GM19043 (cell line): ENCODE results near the gene SLC35F4.
"Not testable (repeated sequence)": the region's sequence is repeated elsewhere in the genome, so short reads cannot be mapped to it uniquely, and the experiment has no call there.

Experiments used
- ATAC-seq: cut with Tn5 transposase; IDR thresholded peaks from one replicate; pipeline ENCODE4 v1.9.1; 2021; ENCODE audit warnings: low read depth; ENCODE audit not compliant: unreplicated experiment

Gene SLC35F4

DNA sequence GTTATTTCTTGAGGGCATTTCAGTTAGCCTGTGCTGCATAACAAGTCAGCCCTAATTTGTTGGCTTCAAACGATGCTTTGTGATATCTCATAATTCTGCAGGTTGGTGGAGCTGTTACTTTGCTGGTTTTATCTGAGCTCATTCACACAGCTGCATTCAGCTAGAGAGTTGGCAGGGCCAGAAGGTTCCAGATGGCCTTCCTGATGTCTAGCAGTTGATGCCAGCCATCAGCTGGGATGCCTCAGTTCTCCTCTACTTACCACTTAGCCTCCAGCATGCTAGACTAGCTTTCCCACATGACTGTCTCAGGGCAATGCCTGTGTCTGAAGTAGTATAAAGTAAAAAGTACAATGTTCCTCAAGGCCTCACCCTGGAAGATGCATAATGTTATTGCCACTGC lies 130.6 kb downstream of the SLC35F4 start:
- no peak for ATAC-seq

DNA sequence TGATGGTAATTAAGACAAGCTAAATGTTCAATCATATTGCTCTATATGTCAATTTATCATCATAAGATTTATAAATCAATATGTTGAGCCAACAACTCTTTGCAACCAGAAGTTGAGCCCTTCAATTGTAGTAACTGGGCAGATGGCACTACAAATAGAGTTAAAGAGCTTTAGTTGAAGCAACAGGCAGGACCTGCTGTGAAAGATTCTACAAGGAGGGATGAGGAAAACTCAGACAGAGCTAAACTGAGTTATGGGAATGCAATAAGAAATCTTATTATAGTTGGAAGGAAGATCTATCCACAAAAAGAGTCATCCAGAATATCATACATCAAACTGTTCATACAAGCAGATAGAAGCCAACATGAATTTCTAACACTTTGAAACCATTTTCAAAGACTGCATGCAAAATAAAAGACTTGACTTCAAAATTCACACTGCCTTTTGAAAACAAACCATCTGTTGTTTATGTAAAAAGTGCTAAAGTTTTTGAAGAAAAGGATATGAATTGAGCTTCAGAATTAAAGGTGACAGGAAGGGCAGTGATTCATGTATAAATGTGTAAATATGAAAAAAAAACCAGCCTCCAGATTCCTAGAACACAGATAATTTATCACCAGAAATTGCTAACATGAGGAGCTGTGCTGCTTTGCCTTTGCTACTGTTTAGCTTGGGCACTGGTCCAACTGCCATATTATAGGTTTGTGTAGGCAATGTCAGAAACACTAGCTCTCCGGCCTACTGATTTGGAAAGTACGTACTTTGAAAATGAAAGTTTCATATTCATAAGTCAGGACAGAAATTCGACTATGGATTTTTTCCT lies 133.2 kb downstream of the SLC35F4 start:
- no peak for ATAC-seq

DNA sequence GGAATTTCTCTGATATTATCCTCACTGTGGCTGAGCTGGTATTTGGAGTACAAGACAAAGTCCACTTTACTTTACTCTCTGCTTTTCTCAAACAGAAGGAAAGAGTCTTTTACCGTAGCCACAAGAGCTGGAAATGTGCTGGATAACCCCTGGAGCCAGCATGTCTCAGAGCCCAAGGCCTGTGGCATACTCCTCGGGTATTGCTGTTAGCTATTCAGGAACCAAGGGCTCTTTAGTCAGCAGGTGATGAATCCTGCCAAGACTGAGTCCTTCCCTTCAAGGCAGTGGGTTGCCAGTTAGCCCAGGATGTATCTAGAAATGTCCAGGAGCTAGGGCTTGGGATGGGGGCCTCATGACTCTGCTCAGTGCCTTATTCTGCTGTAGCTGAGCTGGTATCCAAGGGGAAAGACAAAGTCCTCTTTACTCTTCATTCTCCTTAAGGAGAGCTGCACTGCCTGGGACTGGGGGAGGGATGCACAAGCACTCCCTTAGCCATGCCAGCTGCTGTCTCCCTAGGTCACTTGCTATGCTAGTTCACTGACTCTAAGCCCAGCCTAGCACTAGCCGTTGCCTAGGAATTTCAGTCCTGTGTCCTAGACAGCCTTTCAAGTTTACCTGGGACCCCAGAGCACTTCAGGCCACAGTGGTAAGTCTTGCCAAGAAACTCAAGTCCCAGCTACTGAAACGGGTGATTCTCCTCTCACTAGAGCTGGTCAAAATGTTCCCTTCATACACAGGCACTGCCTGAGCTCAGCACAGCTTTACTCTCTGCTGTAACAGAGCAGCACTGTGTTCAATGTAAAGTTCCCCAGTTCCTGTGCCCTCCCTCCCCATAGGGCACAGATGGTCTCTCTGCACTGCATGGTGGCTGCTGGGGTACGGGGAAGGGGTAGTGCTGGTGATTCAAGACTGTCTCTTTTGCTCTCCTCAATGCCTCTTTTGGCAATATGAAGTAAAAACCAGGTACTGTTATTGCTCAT lies 136.4 kb downstream of the SLC35F4 start:
- ATAC-seq: no peak

DNA sequence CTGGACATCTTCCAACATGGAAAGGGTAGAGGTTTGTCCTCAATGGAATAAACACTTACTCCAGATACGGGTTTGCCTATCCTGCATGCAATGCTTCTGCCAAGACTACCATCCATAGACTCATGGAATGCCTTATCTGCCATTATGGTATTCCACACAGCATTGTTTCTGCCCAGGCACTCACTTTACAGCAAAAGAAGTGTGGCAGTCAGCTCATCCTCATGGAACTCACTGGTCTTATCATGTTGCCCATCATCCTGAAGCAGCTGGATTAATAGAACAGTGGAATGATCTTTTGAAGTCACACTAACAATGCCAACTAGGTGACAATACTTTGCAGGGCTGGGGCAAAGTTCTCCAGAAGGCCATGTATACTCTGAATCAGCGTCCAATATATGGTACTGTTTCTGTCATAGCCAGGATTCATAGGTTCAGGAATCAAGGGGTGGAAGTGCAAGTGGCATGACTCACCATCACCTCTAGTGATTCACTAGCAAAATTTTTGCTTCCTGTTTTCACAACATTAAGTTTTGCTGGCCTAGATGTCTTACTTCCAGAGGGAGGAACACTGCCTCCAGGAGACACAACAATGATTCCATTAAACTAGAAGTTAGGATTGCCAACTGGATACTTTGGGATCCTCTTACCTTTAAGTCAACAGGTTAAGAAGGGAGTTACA lies 140.4 kb downstream of the SLC35F4 start:
- ATAC-seq: no peak

DNA sequence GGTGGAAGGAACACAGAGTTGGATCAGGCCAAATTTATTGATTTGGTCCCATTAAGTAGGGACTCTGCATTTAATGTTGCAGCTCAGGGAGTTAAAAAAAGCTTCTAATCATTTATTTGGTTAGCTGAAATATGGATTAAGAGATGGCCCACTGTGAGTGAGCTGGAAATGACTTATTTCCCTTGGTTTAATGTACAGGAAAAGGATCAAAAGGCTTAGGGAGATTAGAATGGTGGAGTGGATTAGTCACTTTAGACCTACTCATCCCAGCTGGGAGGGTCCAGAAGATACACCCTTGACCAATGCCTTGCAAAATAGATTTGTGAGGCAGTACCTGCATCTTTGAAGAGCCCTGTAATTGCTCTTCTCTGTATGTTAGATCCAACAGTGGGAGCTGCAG lies 143.8 kb downstream of the SLC35F4 start:
- not testable (repeated sequence) for ATAC-seq

DNA sequence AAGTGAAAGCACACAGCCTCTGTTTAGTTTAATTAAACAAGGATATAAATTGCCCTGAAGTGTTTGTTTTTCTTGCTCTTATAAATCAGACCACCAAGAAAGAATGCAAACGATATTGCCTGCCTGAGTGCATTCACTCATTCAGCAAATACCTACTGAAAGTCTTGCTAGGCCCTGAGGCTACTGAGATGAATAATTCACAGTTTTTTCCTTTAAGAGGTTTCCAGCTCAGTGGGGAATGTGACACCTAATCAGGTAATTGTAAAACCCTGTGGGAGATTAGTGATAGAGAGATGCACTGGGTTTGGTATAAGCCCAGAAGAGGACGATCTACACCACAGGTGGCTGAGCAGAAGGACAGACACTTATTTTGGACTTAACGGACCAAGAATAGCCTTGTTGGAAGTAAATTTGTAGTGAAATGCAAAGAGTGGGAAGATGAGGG lies 151.4 kb downstream of the SLC35F4 start:
- no peak for ATAC-seq

DNA sequence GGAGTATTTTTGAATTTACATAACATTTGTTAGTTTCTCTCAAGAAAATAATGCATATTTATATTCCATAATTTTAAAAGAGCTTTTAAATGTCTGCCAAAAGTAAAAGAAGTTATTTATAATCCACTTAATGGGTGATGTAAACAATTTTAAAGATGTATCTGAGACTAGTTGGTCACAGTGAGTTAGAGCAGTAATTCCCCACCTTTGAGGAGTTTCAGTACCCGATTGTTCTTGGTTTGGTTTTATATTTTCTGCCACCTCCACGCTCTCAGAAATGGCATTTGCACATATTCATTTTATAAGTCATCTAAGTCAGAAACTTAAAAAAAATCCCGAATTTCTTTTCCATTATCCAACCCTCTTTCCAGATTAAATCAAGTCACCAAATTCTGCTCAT lies 153.2 kb downstream of the SLC35F4 start:
- no peak for ATAC-seq

DNA sequence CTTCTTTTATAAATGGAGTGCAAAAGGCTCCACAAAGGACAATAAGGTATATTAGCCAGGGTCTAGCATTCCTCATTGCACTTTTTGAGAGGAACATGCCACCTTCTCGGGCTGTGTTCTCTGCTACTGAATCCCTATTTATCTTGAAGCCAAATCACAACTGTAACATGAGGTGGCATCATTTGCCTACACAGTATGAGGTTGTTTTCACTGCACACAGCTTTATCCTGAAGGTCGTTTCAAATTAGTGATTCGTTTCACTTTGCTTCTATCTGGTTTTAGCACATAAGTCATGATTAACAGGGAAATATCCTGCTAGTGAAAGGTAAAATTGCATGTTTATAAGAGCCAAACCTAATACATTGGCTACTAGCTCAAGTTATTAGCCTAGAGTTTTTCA lies 153.8 kb downstream of the SLC35F4 start:
- no peak for ATAC-seq

DNA sequence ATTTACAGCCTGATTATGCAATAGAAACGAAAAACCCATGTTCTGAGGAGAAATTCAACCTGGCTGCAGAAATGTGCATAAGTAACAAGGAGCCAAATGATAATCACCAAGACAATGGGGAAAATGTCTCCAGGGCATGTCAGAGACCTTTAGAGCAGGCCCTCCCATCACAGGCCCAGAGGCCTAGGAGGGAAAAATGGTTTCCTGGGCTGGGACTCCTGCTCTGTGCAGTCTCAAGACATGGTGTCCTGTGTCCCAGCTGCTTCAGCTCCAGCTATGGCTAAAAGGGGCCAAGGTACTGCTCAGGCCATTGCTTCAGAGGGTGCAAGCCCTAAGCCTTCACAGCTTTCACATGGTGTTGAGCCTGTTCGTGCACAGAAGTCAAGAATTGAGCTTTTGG lies 156.0 kb downstream of the SLC35F4 start:
- ATAC-seq: no peak

DNA sequence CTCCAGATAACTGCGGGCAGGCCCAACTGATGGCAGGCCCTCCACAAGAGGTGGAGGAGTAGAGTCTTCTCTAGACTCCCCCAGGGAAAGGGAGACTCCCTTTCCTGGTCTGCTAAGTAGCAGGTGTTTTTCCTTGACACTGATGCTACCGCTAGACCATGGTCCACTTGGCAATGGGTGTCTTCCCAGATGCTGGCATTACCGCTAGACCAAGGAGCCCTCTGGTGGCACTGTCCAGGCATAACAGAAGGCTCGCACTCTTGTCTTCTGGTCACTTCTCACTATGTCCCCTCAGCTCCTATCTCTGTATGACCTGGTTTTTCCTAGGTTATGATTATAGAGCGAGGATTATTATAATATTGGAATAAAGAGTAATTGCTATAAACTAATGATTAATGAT lies 156.8 kb downstream of the SLC35F4 start:
- not testable (repeated sequence) for ATAC-seq

DNA sequence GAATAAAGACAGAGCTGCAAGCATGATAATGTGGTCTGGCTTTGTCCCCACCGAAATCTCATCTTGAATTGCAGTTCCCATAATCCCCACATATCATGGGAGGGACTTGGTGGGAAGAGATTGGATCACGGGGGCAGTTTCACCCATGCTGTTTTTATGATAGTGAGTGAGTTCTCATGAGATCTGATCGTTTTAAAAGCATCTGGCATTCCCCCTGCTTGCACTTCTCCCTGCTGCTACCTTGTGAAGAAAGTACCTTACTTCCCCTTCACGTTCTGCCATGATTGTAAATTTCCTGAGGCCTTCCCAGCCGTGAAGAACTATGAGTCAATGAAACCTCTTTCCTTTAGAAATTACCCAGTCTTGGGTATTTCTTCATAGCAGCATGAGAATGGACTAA lies 158.7 kb downstream of the SLC35F4 start:
- ATAC-seq: no peak

DNA sequence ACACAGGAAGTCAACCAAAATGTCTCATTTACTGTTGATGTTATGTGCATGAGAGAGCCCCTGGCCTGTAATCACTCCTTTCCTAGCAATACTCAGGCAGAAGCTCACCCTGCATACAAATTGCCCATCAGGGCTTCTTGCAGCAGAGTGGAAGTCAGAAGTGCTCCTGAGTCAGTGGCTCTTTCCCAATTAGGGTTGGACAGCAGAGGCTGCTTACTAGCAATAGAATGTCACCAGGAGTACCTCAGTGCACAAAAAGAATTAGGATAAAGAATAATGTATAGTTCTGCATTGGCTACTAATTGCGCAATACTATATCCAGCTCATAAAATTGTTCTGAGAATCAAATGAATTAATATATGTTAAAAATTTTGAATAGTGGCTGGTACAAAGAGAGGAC lies 161.1 kb downstream of the SLC35F4 start:
- no peak for ATAC-seq

DNA sequence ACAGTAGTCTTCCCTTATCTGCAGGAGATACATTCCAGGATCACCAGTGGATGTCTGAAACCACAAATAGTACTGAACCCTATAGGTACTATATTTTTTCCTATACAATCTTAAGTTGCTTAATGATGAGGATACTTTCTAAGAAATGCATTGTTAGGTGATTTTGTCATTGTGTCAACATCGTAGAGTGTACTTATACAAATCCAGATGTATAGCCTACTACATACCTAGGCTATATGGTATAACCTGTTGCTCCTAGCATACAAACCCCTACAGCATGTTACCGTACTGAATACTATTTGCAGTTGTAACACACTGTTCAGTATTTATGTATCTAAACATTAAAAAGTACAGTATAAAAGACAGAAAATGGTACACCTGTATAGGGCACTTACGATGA lies 165.9 kb downstream of the SLC35F4 start:
- ATAC-seq: no peak

DNA sequence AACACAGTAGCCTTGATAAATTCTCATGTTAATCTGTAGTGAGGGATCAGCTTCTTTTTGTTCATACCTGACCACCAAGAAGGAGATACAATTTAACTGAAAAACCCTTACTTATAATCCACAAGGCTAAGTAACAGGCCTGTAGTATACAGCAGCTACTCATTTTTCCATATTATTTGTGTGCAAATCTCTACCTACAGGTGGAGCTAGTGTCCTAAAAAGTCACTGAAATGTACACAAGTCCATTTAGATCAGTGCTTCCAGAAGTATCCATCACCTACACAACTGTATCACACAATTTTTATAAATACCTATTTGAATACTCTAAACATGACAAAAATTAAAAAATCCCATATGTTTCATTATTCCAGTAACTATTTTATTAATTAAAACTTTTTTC lies 173.2 kb downstream of the SLC35F4 start:
- no peak for ATAC-seq

DNA sequence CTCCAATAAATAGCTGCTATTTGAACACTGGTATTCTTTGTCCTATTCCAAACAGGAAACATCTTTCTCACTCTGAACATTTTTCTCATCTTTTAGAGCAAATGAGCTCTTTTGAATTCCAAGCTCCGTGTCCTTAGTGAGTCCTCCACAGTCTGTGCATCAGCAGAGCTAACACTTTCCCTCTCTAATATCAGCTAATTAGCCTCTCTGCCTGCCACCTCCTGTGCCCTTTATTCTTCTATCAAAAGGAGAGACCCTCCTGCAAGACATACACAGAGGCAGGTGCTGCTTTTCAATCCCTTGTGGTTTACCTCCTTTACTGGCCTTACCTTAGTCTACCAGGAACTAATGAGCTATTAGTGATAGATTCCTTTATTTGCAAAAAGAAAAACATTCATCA lies 178.5 kb downstream of the SLC35F4 start:
- no peak for ATAC-seq

DNA sequence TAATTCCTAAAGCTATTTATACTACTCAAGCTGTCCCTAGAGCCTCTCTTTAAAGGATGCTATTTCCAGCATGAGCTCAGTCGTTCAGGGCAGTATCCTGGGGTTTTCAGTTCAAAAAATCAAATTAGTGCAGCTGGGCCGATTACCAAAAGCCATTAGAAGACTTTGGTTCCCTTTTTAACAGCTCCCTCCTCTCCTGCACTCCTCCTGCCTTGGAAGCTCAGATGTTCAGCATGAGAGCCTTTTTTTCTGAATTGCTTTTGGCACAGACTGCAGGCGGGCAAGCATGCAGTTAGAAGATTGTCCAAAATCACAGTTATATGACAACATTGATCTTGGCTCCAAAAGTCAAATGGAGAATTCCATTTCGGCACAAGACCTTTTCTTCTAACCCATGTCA lies 179.6 kb downstream of the SLC35F4 start:
- ATAC-seq: no peak

DNA sequence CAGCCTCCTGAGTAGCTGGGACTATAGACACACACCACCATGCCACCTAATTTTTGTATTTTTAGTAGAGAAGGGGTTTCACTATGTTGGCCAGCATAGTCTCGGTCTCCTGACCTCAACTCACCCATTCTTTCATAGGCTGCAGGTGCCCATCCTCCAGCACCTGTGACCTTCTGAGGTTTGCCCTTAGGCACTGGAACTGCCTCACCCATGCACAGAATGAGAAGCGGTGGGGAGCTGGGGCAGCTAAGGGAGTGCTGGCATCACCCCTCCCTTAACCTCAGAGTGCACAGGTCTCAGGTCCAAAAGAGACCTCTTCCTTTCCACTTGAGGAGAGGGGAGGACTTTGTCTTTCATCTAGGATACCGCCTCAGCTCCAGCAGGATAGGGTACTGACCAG lies 194.9 kb downstream of the SLC35F4 start:
- no peak for ATAC-seq

DNA sequence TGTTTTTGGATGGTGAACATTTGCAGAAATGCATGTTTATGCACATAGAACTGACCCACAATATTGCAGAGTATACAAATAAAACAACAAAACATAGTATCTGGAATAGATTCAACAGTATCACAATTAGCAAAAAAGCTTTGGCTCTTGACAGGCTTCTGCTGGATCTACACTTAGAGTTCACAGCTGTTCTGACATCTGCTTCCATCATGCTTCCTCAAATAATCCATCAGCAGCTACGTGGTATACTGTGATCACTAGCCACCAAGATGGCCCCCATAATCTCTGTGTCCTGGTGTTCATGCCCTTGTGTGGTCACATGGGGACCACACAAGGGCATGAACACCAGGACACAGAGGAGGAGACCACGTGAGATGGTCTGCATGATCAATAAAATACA lies 205.7 kb downstream of the SLC35F4 start:
- ATAC-seq: no peak

DNA sequence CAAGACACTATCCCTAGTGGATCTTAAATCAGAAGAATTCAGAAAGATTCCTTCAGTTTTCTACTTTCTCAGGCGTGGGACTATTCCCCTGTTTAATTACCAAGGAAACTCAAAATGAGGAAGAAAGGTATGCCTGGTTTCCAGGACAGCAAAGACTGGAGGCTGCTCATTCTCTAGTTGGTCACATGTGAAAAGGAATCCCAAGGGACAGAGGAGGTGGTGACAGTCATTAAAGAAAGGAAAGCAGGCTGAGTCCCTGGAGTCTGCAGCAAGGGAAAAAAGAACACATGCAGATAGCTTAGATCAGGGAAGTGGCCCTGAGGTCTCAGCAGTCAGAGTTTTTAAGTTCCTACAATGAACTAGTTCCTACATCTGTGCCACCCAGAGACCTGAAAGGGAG lies 206.8 kb downstream of the SLC35F4 start:
- ATAC-seq: no peak

DNA sequence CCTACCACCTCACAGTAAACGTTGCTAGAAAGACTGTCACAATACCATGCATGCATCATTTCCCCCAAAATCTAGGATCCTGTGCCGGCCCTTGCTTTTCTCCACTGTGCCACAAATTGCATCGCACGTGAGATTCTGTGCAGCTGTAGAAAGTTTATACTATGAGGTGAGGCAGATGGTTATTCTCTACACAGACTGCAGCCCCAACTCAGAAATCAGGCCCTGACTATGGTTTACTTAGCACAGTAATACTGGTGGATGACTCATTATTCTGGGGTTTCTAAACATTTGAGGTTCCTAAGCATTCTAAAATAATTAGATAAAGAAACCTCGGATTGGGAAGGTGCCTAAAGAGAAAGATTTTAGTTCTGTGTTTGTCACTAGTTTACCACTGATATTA lies 208.4 kb downstream of the SLC35F4 start:
- no peak for ATAC-seq

DNA sequence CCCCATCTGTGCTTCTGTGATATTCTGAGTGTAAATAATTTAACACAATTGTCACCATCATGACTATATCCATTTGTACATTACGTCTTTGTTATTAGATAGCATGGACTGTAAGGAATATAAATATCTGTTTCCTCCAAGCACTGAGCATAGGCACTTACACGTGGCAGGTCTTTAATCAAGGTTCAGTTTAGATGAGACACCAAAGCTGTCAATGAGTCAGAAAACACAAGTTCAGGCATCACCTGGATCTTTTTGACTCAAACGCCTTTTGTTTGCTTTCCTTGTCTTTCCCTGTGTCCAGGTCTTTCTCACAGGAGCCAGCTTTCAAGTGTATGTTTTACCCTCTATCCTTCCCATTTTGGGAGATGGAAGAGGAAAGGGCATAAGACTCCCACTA lies 209.0 kb downstream of the SLC35F4 start:
- no peak for ATAC-seq
